ENCODE results near the gene FGD6. TPM values are rescaled to one million over a fixed set of nuclear protein-coding genes. Genes with fewer than 3 reads are reported as not detected.

FGD6 gene
- total and polyA plus RNA-seq, 2 donors (not counting 1 experiment from before 2014, with no cell fraction given) = 1.2 to 8.4 TPM

DNA sequence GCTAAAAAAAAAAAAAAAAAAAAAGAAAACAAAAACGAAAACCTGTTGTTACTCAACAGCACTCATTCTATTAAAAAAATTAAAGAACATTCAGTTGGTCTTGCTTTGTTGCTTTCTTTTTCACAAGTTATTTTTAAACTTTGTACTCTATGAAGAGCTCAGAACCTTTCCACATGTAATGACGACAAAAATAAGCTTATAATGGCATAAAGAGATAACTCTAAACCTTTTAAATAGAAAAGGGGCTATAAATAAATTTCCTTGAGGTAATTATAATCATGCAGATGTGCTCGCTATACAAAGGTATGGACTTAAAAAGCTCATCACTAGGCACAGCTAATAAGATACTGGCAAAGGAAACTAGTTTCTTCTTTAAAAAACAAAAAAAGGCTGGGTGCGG, 157.3 kb downstream of the FGD6 start:
- H3K4me1 ChIP-seq (ENCODE audit: control insufficient read depth in 2 of 2, insufficient read depth in 2 of 2, low read length in 2 of 2) = no peaks in the 10 kb centered on the region
- H3K27me3 Mint-ChIP-seq = no peaks in the 10 kb centered on the region

DNA sequence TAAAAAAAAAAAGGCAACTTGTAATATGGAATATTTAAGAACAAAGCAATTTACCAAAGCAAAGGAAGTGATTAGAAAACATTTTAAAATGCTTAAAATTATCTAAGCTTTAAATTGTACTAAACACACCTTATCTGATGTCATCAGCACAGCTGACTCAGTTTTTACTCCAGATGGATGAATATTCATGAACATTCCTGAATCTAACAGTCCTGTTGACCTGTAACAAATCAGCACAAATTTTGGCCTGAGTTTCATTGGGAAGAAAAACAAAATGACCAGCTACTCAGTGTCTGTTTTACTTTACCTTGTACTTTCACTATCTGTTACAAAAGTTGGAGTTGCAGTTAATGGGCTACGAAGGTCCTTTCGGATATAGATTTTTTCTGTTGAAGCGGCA, 159.8 kb downstream of the FGD6 start:
- H3K9me3 ChIP-seq (ENCODE audit: control extremely low read depth in 1 of 3, control insufficient read depth in 2 of 3, insufficient read depth in 1 of 3, low read length in 2 of 3) = no peaks in the 10 kb centered on the region
- no peak overlapping the region for H3K4me2 ChIP-seq (replicated peaks; ENCODE audit: low read depth, low read length, poor library complexity, severe bottlenecking)
- intact Hi-C loops (cut with micrococcal nuclease) = no loop called here
- H3K27me3 ChIP-seq (replicated peaks in 1 of 4; ENCODE audit: control extremely low read depth in 1 of 4, control insufficient read depth in 3 of 4, insufficient read depth in 4 of 4, low read length in 3 of 4) = no peaks in the 10 kb centered on the region
- WGBS (ENCODE audit: insufficient coverage) = no CpG with 5 or more reads among the region's 3 CpGs
- Mint-ChIP-seq H3K9me3 (ENCODE audit: insufficient read depth) (no peaks in the 10 kb centered on the region), H3K4me3 (no peak overlapping the region), H3K27me3 (no peaks in the 10 kb centered on the region), H3K4me1 (no peaks in the 10 kb centered on the region), H3K27ac (no peak overlapping the region)
- TF ChIP-seq, protein P1, sequence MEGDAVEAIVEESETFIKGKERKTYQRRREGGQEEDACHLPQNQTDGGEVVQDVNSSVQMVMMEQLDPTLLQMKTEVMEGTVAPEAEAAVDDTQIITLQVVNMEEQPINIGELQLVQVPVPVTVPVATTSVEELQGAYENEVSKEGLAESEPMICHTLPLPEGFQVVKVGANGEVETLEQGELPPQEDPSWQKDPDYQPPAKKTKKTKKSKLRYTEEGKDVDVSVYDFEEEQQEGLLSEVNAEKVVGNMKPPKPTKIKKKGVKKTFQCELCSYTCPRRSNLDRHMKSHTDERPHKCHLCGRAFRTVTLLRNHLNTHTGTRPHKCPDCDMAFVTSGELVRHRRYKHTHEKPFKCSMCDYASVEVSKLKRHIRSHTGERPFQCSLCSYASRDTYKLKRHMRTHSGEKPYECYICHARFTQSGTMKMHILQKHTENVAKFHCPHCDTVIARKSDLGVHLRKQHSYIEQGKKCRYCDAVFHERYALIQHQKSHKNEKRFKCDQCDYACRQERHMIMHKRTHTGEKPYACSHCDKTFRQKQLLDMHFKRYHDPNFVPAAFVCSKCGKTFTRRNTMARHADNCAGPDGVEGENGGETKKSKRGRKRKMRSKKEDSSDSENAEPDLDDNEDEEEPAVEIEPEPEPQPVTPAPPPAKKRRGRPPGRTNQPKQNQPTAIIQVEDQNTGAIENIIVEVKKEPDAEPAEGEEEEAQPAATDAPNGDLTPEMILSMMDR (IDR thresholded peaks at IDR 0.05) = no peak
- no peak for TF ChIP-seq EZH2 (IDR thresholded peaks at IDR 0.05; ENCODE audit: borderline replicate concordance, insufficient read depth, low read depth, low read length, poor library complexity, severe bottlenecking)
- H3K27ac ChIP-seq (ENCODE audit: low read length in 2 of 2) = no peak overlapping the region
- no peak overlapping the region for H3K9ac ChIP-seq (ENCODE audit: low read length)
- no peaks in the 10 kb centered on the region for H4K20me1 ChIP-seq (ENCODE audit: control insufficient read depth, insufficient read depth, low read length, poor library complexity, severe bottlenecking)
- no peak overlapping the region for H3K4me3 ChIP-seq (ENCODE audit: control extremely low read depth in 1 of 5, extremely low read depth in 1 of 5, insufficient read depth in 1 of 5, low read depth in 2 of 5, low read length in 4 of 5)
- ChIA-PET CTCF (interaction anchor here (1.4 kb wide), 1 partner anchor 15 kb away, joined by 3 read pairs; no protein-coding TSS in a partner anchor), POLR2A (no interaction called here)
- ATAC-seq (ENCODE audit: low read depth) (no peak), DNase-seq (no peak)
- no peaks in the 10 kb centered on the region for H3K79me2 ChIP-seq (ENCODE audit: control insufficient read depth, insufficient read depth, low read length)
- H3K4me1 ChIP-seq (ENCODE audit: control insufficient read depth in 2 of 2, insufficient read depth in 2 of 2, low read length in 2 of 2) = no peaks in the 10 kb centered on the region
- H3K36me3 ChIP-seq (replicated peaks in 1 of 2; ENCODE audit: control extremely low read depth in 1 of 2, control insufficient read depth in 1 of 2, extremely low read depth in 1 of 2, insufficient read depth in 2 of 2, low read length in 1 of 2) = peaks cover 6 to 68% of the 10 kb centered on the region in 2 experiments
- no peak overlapping the region for H2AFZ ChIP-seq (ENCODE audit: insufficient read depth, low read depth, low read length, poor library complexity, severe bottlenecking)

More for the DNA sequence above, 157.3 kb downstream of the FGD6 start:
- no peak for DNase-seq
- Histone ChIP-seq H4K20me1 (ENCODE audit: control insufficient read depth, insufficient read depth, low read length, poor library complexity, severe bottlenecking) (no peaks in the 10 kb centered on the region), H3K4me2 (replicated peaks; ENCODE audit: low read depth, low read length, poor library complexity, severe bottlenecking) (no peak overlapping the region), H2AFZ (ENCODE audit: insufficient read depth, low read depth, low read length, poor library complexity, severe bottlenecking) (no peak overlapping the region), H3K27me3 (replicated peaks in 1 of 4; ENCODE audit: control extremely low read depth in 1 of 4, control insufficient read depth in 3 of 4, insufficient read depth in 4 of 4, low read length in 3 of 4) (no peaks in the 10 kb centered on the region), H3K9me3 (ENCODE audit: control extremely low read depth in 1 of 3, control insufficient read depth in 2 of 3, insufficient read depth in 1 of 3, low read length in 2 of 3) (no peaks in the 10 kb centered on the region), H3K36me3 (replicated peaks in 1 of 2; ENCODE audit: control extremely low read depth in 1 of 2, control insufficient read depth in 1 of 2, extremely low read depth in 1 of 2, insufficient read depth in 2 of 2, low read length in 1 of 2) (peaks cover 9 to 72% of the 10 kb centered on the region in 2 experiments), H3K4me3 (ENCODE audit: control extremely low read depth in 1 of 5, extremely low read depth in 1 of 5, insufficient read depth in 1 of 5, low read depth in 2 of 5, low read length in 4 of 5) (no peak overlapping the region), H3K27ac (ENCODE audit: low read length in 2 of 2) (no peak overlapping the region), H3K79me2 (ENCODE audit: control insufficient read depth, insufficient read depth, low read length) (peaks cover 2% of the 10 kb centered on the region), H3K9ac (ENCODE audit: low read length) (no peak overlapping the region)
- Mint-ChIP-seq H3K4me1 (no peaks in the 10 kb centered on the region), H3K4me3 (no peak overlapping the region), H3K27ac (no peak overlapping the region), H3K9me3 (ENCODE audit: insufficient read depth) (no peaks in the 10 kb centered on the region)
- no peak for TF ChIP-seq EZH2 (IDR thresholded peaks at IDR 0.05; ENCODE audit: borderline replicate concordance, insufficient read depth, low read depth, low read length, poor library complexity, severe bottlenecking)
- TF ChIP-seq, protein P1 (IDR thresholded peaks at IDR 0.05) = no peak
- ATAC-seq (ENCODE audit: low read depth) = no peak
- no CpG with 5 or more reads among the region's 4 CpGs for WGBS (ENCODE audit: insufficient coverage)
- intact Hi-C loops (cut with micrococcal nuclease) = no loop called here
- ChIA-PET POLR2A (interaction anchor here (0.7 kb wide), 1 partner anchor 251 kb away, joined by 12 read pairs; no protein-coding TSS in a partner anchor), CTCF (no interaction called here)
